ENCODE data around the gene CRACR2B.

CRACR2B gene

GRCh38 chr11:855330-855674, 27.6 kb downstream of the CRACR2B start:
- no peak for DNase-seq

- no peak for DNase-seq
Measured at GRCh38 chr11:855796-856195, 28.1 kb downstream of the CRACR2B start.

GRCh38 chr11:856397-856796, 28.7 kb downstream of the CRACR2B start:
- DNase-seq = no peak

- DNase-seq = no peak
Measured at GRCh38 chr11:858053-858761, 30.5 kb downstream of the CRACR2B start.

- DNase-seq = no peak
Measured at GRCh38 chr11:858762-859339, 31.1 kb downstream of the CRACR2B start.

- DNase-seq = no peak
Measured at GRCh38 chr11:859394-860131, 31.8 kb downstream of the CRACR2B start.

- DNase-seq = no peak
Measured at GRCh38 chr11:860234-861104, 32.8 kb downstream of the CRACR2B start.

- DNase-seq = no peak
Measured at GRCh38 chr11:861105-861479, 33.4 kb downstream of the CRACR2B start.

- no peak for DNase-seq
Measured at GRCh38 chr11:862081-862661, 34.5 kb downstream of the CRACR2B start.

- no peak for DNase-seq
Measured at GRCh38 chr11:862696-863022, 34.9 kb downstream of the CRACR2B start.

- no peak for DNase-seq
Measured at GRCh38 chr11:863023-863909, 35.5 kb downstream of the CRACR2B start.

GRCh38 chr11:863910-864827, 36.5 kb downstream of the CRACR2B start:
- DNase-seq = no peak

- DNase-seq = no peak
Measured at GRCh38 chr11:864898-865297, 37.2 kb downstream of the CRACR2B start.

GRCh38 chr11:865462-866430, 38.0 kb downstream of the CRACR2B start:
- DNase-seq = no peak

GRCh38 chr11:866481-866880, 38.8 kb downstream of the CRACR2B start:
- no peak for DNase-seq

- DNase-seq = no peak
Measured at GRCh38 chr11:867856-868358, 40.2 kb downstream of the CRACR2B start.

- no peak for DNase-seq
Measured at GRCh38 chr11:868394-868793, 40.7 kb downstream of the CRACR2B start.

- no peak for DNase-seq
Measured at GRCh38 chr11:868802-869201, 41.1 kb downstream of the CRACR2B start.

Data from inflammatory macrophage (primary cell).